HepG2 (cell line): ENCODE results near the gene CCL4.
"Not testable (repeated sequence)": the region's sequence is repeated elsewhere in the genome, so short reads cannot be mapped to it uniquely, and the experiment has no call there.

Experiments
- CEBPB ChIP-seq: IDR thresholded peaks from 2 replicates; pipeline ENCODE4 v1.6.1; 2011; ENCODE audit warnings: low read depth, low read length, improper control_type of control experiment, borderline replicate concordance
- CTCF ChIP-seq: sonication (generic); formaldehyde crosslinking; IDR thresholded peaks from 2 replicates; pipeline ENCODE4 v1.5.0; 2020; ENCODE audit warnings: mild to moderate bottlenecking, missing genetic modification reagents, moderate library complexity
- EED ChIP-seq: sonication (generic); formaldehyde crosslinking; IDR thresholded peaks from 2 replicates; pipeline ENCODE4 v1.5.0; 2020; ENCODE audit warnings: mild to moderate bottlenecking, missing genetic modification reagents
- PTBP1 ChIP-seq: fragments of 200-400 bp; formaldehyde crosslinking; IDR thresholded peaks from 2 replicates; pipeline ENCODE4 v1.6.1; 2018; ENCODE audit warnings: low read length, low read depth; ENCODE audit not compliant: poor library complexity, severe bottlenecking
- ZFYVE20 ChIP-seq: sonication (generic); formaldehyde crosslinking; IDR thresholded peaks from 2 replicates; pipeline ENCODE4 v1.8.0; 2023; ENCODE audit warnings: low read depth, mild to moderate bottlenecking, moderate library complexity, missing genetic modification reagents, borderline replicate concordance
- ZNF12 ChIP-seq: sonication (generic); formaldehyde crosslinking; IDR thresholded peaks from 2 replicates; pipeline ENCODE4 v1.5.0; 2020; ENCODE audit warnings: missing genetic modification reagents
- ZNF569 ChIP-seq: sonication (generic); formaldehyde crosslinking; IDR thresholded peaks from 2 replicates; pipeline ENCODE4 v1.5.0; 2020; ENCODE audit warnings: mild to moderate bottlenecking, missing genetic modification reagents, moderate library complexity, borderline replicate concordance
- ZNF7 ChIP-seq: IDR thresholded peaks from 2 replicates; pipeline ENCODE4 v1.6.1; 2016; ENCODE audit warnings: missing biosample characterization, missing genetic modification reagents

GRCh38 chr17:36083691-36084090 is 19.9 kb upstream of the CCL4 start:
- TF ChIP-seq CEBPB; ZNF12 (CRISPR knock-in tag); PTBP1; ZNF7 (CRISPR knock-in tag); ZFYVE20 (CRISPR knock-in tag); CTCF (CRISPR knock-in tag); EED (CRISPR knock-in tag); ZNF569 (CRISPR knock-in tag): not testable (repeated sequence)
